ENCODE data around the gene GRK5. TPM values are rescaled to one million over a fixed set of nuclear protein-coding genes. Genes with fewer than 3 reads are reported as not detected.

The GRK5 gene
- total RNA-seq, 1 experiment from 2014 or later: 29.0 TPM

DNA sequence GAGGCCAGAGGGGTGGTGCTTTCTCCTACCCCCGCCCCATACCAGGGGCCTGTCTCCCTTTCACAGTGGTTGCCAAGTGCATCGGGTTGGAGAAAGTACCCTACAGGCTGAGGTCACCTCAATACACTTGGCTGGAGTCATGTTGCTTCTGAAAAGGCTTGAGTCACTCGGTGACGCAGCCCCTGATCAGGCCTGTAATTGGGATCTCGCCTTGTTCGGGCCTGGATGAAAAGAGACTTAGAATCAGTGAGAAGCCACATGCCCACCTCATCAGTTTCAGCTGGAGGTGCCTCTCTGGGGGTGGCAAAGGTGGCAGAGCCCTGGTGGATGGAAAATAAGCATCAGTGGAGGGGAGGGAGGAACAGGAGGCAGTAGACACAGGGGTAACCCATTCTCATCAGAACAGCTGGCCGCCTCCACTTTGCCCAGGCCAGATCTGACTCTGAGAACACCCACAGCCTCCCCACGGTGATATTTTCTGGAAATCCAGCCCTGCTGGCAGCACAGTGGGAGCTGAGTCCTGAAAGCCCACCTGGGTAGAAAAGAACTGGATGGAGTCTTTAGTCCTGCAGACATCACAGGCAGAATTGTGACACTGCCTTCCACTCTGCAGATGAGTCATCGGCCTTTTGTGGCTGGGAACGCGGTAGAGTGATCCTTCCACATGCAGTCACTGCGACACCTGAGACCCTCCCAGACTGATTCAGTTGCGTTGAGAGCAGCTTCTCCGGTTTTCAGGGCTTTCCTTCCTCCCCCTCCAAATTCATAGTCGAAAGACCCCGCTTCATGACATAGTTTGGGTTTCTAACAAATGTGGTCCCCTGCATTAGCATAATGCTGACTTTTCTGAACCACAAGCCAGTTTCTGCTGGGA, 108.0 kb downstream of the GRK5 start:
- peak overlapping the region in 1 of 2 experiments; percentile 22; a peak in 2 of 4 replicates for H3K4me3 ChIP-seq (ENCODE audit: low read depth in 2 of 2, low read length in 2 of 2)
- CTCF ChIA-PET: no interaction called here

DNA sequence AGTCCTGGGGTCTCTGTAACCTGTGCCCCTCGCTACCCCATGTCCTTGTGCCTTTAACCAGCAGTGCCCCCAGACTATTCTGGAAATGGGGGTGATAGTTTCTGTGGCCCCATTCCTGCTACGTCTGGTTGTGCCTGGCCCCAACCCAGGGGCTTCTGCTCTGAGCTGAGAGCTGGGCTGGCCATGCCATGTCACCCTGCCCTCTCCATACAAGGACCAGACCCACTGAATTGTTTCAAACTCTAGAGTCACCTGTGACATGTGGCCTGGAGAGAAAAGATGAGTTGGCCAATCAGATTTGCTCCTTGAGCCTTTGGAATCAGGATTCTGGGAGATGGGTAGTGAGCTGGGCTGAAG, 108.6 kb downstream of the GRK5 start:
- ChIA-PET CTCF (no interaction called here), POLR2A (no interaction called here)
- Histone ChIP-seq H3K27me3 (ENCODE audit: control insufficient read depth, insufficient read depth, low read length) (no peaks in the 10 kb centered on the region), H3K9me3 (ENCODE audit: control insufficient read depth, insufficient read depth, low read depth, low read length) (no peaks in the 10 kb centered on the region), H3K36me3 (ENCODE audit: control insufficient read depth, insufficient read depth, low read length) (no peaks in the 10 kb centered on the region), H3K4me3 (ENCODE audit: low read depth in 2 of 2, low read length in 2 of 2) (no peak overlapping the region), H3K27ac (ENCODE audit: low read length) (peak overlapping the region; percentile 95), H3K4me1 (ENCODE audit: control insufficient read depth, insufficient read depth, low read length) (peaks cover 70% of the 10 kb centered on the region)
- ATAC-seq (no peak), DNase-seq (ENCODE audit: low read depth, low spot score) (no peak)
- BruUV-seq (replicated peaks): no TSS peak
- TF ChIP-seq POLR2AphosphoS5 (IDR thresholded peaks at IDR 0.05; ENCODE audit: low read depth, low read length) (no peak), TCF7L2 (IDR thresholded peaks at IDR 0.05; ENCODE audit: low read depth, low read length) (no peak), SIN3A (IDR thresholded peaks at IDR 0.05; ENCODE audit: borderline replicate concordance, insufficient read depth, low read depth, low read length) (no peak)
- TF ChIP-seq, protein P1, sequence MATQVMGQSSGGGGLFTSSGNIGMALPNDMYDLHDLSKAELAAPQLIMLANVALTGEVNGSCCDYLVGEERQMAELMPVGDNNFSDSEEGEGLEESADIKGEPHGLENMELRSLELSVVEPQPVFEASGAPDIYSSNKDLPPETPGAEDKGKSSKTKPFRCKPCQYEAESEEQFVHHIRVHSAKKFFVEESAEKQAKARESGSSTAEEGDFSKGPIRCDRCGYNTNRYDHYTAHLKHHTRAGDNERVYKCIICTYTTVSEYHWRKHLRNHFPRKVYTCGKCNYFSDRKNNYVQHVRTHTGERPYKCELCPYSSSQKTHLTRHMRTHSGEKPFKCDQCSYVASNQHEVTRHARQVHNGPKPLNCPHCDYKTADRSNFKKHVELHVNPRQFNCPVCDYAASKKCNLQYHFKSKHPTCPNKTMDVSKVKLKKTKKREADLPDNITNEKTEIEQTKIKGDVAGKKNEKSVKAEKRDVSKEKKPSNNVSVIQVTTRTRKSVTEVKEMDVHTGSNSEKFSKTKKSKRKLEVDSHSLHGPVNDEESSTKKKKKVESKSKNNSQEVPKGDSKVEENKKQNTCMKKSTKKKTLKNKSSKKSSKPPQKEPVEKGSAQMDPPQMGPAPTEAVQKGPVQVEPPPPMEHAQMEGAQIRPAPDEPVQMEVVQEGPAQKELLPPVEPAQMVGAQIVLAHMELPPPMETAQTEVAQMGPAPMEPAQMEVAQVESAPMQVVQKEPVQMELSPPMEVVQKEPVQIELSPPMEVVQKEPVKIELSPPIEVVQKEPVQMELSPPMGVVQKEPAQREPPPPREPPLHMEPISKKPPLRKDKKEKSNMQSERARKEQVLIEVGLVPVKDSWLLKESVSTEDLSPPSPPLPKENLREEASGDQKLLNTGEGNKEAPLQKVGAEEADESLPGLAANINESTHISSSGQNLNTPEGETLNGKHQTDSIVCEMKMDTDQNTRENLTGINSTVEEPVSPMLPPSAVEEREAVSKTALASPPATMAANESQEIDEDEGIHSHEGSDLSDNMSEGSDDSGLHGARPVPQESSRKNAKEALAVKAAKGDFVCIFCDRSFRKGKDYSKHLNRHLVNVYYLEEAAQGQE (IDR thresholded peaks at IDR 0.05; ENCODE audit: insufficient read depth in 1 of 2, low read depth in 2 of 2, low read length in 1 of 2): no peak
- TF ChIP-seq, protein P2, sequence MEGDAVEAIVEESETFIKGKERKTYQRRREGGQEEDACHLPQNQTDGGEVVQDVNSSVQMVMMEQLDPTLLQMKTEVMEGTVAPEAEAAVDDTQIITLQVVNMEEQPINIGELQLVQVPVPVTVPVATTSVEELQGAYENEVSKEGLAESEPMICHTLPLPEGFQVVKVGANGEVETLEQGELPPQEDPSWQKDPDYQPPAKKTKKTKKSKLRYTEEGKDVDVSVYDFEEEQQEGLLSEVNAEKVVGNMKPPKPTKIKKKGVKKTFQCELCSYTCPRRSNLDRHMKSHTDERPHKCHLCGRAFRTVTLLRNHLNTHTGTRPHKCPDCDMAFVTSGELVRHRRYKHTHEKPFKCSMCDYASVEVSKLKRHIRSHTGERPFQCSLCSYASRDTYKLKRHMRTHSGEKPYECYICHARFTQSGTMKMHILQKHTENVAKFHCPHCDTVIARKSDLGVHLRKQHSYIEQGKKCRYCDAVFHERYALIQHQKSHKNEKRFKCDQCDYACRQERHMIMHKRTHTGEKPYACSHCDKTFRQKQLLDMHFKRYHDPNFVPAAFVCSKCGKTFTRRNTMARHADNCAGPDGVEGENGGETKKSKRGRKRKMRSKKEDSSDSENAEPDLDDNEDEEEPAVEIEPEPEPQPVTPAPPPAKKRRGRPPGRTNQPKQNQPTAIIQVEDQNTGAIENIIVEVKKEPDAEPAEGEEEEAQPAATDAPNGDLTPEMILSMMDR (IDR thresholded peaks at IDR 0.05): no peak
- intact Hi-C loops (cut with micrococcal nuclease; ENCODE audit: unreplicated experiment) (no loop called here), in situ Hi-C loops (cut with HindIII; ENCODE audit: low pct_unique_long_range_greater_than_20kb, low sequenced_read_pairs) (no loop called here)

More for the DNA sequence above, 108.0 kb downstream of the GRK5 start:
- in situ Hi-C loops (cut with HindIII; ENCODE audit: low pct_unique_long_range_greater_than_20kb, low sequenced_read_pairs): no loop called here
- peak overlapping the region; percentile 95 for H3K27ac ChIP-seq (ENCODE audit: low read length)
- POLR2A ChIA-PET: no interaction called here
- TF ChIP-seq SIN3A (IDR thresholded peaks at IDR 0.05; ENCODE audit: borderline replicate concordance, insufficient read depth, low read depth, low read length) (no peak), TCF7L2 (IDR thresholded peaks at IDR 0.05; ENCODE audit: low read depth, low read length) (peak; percentile 41; the same call in 1 of the 2 replicates)
- peaks cover 63% of the 10 kb centered on the region for H3K4me1 ChIP-seq (ENCODE audit: control insufficient read depth, insufficient read depth, low read length)
- H3K9me3 ChIP-seq (ENCODE audit: control insufficient read depth, insufficient read depth, low read depth, low read length): no peaks in the 10 kb centered on the region
- no peaks in the 10 kb centered on the region for H3K36me3 ChIP-seq (ENCODE audit: control insufficient read depth, insufficient read depth, low read length)
- BruUV-seq (replicated peaks): no TSS peak
- peak; percentile 75 for ATAC-seq
- intact Hi-C loops (cut with micrococcal nuclease; ENCODE audit: unreplicated experiment): no loop called here
- no peaks in the 10 kb centered on the region for H3K27me3 ChIP-seq (ENCODE audit: control insufficient read depth, insufficient read depth, low read length)
- peak; percentile 85 for DNase-seq (ENCODE audit: low read depth, low spot score)

DNA sequence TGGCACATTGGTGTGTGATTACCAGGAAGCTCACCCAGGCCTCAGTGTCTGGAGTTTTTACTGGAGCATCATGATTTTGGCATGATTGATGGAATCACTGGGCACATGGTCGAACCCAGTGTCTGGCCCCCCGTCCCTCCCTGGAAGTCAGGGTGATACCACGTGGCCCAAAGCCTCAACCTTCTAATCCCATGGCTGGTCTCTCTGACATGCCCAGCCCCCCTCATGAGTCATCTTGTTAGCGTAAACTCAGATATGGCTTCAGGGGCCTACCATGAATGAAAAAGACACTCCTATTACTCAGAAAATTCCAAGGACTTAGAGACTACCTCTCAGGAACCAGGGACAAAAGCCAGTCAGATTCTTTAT, 109.3 kb downstream of the GRK5 start:
- BruUV-seq (replicated peaks): no TSS peak
- H3K4me1 ChIP-seq (ENCODE audit: control insufficient read depth, insufficient read depth, low read length): peaks cover 72% of the 10 kb centered on the region
- ATAC-seq (peak; percentile 40; the same call in 1 of the 2 replicates), DNase-seq (ENCODE audit: low read depth, low spot score) (no peak)
- no peak overlapping the region; a peak in 1 of 4 replicates for H3K4me3 ChIP-seq (ENCODE audit: low read depth in 2 of 2, low read length in 2 of 2)
- peak overlapping the region; percentile 95 for H3K27ac ChIP-seq (ENCODE audit: low read length)
- in situ Hi-C loops (cut with HindIII; ENCODE audit: low pct_unique_long_range_greater_than_20kb, low sequenced_read_pairs): no loop called here
- TF ChIP-seq POLR2AphosphoS5 (IDR thresholded peaks at IDR 0.05; ENCODE audit: low read depth, low read length) (no peak), TCF7L2 (IDR thresholded peaks at IDR 0.05; ENCODE audit: low read depth, low read length) (no peak; the same call in 1 of the 2 replicates), SIN3A (IDR thresholded peaks at IDR 0.05; ENCODE audit: borderline replicate concordance, insufficient read depth, low read depth, low read length) (no peak)
- TF ChIP-seq, protein P2 (IDR thresholded peaks at IDR 0.05): no peak
- TF ChIP-seq, protein P1 (IDR thresholded peaks at IDR 0.05; ENCODE audit: insufficient read depth in 1 of 2, low read depth in 2 of 2, low read length in 1 of 2): no peak
- POLR2A ChIA-PET: no interaction called here
- H3K36me3 ChIP-seq (ENCODE audit: control insufficient read depth, insufficient read depth, low read length): no peaks in the 10 kb centered on the region
- intact Hi-C loops (cut with micrococcal nuclease; ENCODE audit: unreplicated experiment): no loop called here
- CTCF ChIA-PET: no interaction called here
- H3K9me3 ChIP-seq (ENCODE audit: control insufficient read depth, insufficient read depth, low read depth, low read length): no peaks in the 10 kb centered on the region
- H3K27me3 ChIP-seq (ENCODE audit: control insufficient read depth, insufficient read depth, low read length): no peaks in the 10 kb centered on the region

Measured in Panc1 (cell line).